HEK293 (cell line): ENCODE data around the gene IPO9.

ENCODE experiments used
- CTCF ChIA-PET: fragments of 350-600 bp; formaldehyde crosslinking; extraction: SDS; loops from one replicate; lab custom pipeline; 2021; ENCODE audit warnings: antibody characterized with exemption; lab: Yijun Ruan, JAX
- POLR2A ChIA-PET: fragments of 300-600 bp; formaldehyde crosslinking; extraction: SDS; loops from one replicate; lab custom pipeline; 2020; ENCODE audit warnings: antibody characterized with exemption, inconsistent platforms; lab: Yijun Ruan, JAX
- H3K27ac ChIP-seq: fragments of 200-500 bp; sonication (Bioruptor generic); 2 replicates; pipeline ENCODE4 v1.5.1; 2014; ENCODE audit warnings: low read depth, low read length, control low read depth, inconsistent platforms; ENCODE audit errors: extremely low read depth
- H3K36me3 ChIP-seq, 2 experiments: fragments of 200-500 bp in 1 of 2; sonication (Bioruptor generic) in 1 of 2; 1 replicate in 1 of 2; 2 replicates in 1 of 2; pipeline ENCODE4 v1.5.1; 2014 to 2017; ENCODE audit warnings: inconsistent platforms in 2 of 2, low read length in 2 of 2; ENCODE audit not compliant: control insufficient read depth in 2 of 2, insufficient read depth in 1 of 2
- H3K4me1 ChIP-seq: fragments of 200-500 bp; sonication (Bioruptor generic); 2 replicates; pipeline ENCODE4 v1.5.1; 2014; ENCODE audit warnings: mild to moderate bottlenecking, low read length, inconsistent platforms; ENCODE audit not compliant: control insufficient read depth, insufficient read depth
- H3K4me3 ChIP-seq: 2 replicates; pipeline ENCODE4 v1.5.1; 2011; ENCODE audit warnings: low read depth, mild to moderate bottlenecking, control low read depth, low read length, moderate library complexity
- H3K9me3 ChIP-seq: fragments of 200-500 bp; sonication (Bioruptor generic); 2 replicates; pipeline ENCODE4 v1.5.1; 2014; ENCODE audit warnings: low read depth, low read length, inconsistent platforms; ENCODE audit not compliant: control insufficient read depth, insufficient read depth
- ATF2 ChIP-seq: fragments of 450-650 bp; formaldehyde crosslinking; IDR thresholded peaks from 2 replicates; pipeline ENCODE4 v1.5.1; 2016; ENCODE audit warnings: missing biosample characterization, missing genetic modification characterization, low read depth
- FEZF1 ChIP-seq: fragments of 450-650 bp; formaldehyde crosslinking; IDR thresholded peaks from 2 replicates; pipeline ENCODE4 v1.5.1; 2016; ENCODE audit warnings: missing biosample characterization, missing genetic modification characterization
- HOXC10 ChIP-seq: sonication (generic); formaldehyde crosslinking; IDR thresholded peaks from 2 replicates; pipeline ENCODE4 v1.8.1; 2023; ENCODE audit warnings: mild to moderate bottlenecking, missing genetic modification reagents
- KLF10 ChIP-seq: fragments of 450-650 bp; IDR thresholded peaks from 2 replicates; pipeline ENCODE4 v1.5.1; 2018; ENCODE audit warnings: missing biosample characterization, mild to moderate bottlenecking, missing genetic modification characterization
- MZF1 ChIP-seq: fragments of 450-650 bp; formaldehyde crosslinking; IDR thresholded peaks from 2 replicates; pipeline ENCODE4 v1.5.1; 2017; ENCODE audit warnings: missing biosample characterization, missing genetic modification characterization, borderline replicate concordance
- OSR2 ChIP-seq: fragments of 450-650 bp; formaldehyde crosslinking; IDR thresholded peaks from 2 replicates; pipeline ENCODE4 v1.5.1; 2016; ENCODE audit warnings: missing biosample characterization, missing genetic modification characterization
- RBAK ChIP-seq: fragments of 450-650 bp; formaldehyde crosslinking; IDR thresholded peaks from 2 replicates; pipeline ENCODE4 v1.5.1; 2016; ENCODE audit warnings: missing biosample characterization, missing genetic modification characterization
- SCRT1 ChIP-seq: fragments of 450-650 bp; formaldehyde crosslinking; IDR thresholded peaks from 2 replicates; pipeline ENCODE4 v1.5.1; 2016; ENCODE audit warnings: missing biosample characterization, missing genetic modification characterization, borderline replicate concordance
- SP2 ChIP-seq: fragments of 450-650 bp; formaldehyde crosslinking; IDR thresholded peaks from 2 replicates; pipeline ENCODE4 v1.5.1; 2016; ENCODE audit warnings: missing biosample characterization, missing genetic modification characterization
- TRIM28 ChIP-seq: IDR thresholded peaks from 2 replicates; pipeline ENCODE4 v1.6.1; 2011; ENCODE audit warnings: low read length, control low read depth, borderline replicate concordance
- ZBTB1 ChIP-seq: fragments of 450-650 bp; formaldehyde crosslinking; IDR thresholded peaks from 2 replicates; pipeline ENCODE4 v1.5.1; 2016; ENCODE audit warnings: missing biosample characterization, missing genetic modification characterization
- ZIC2 ChIP-seq: fragments of 450-650 bp; formaldehyde crosslinking; IDR thresholded peaks from 2 replicates; pipeline ENCODE4 v1.5.1; 2016; ENCODE audit warnings: missing biosample characterization, missing genetic modification characterization
- ZNF121 ChIP-seq: fragments of 450-650 bp; formaldehyde crosslinking; IDR thresholded peaks from 2 replicates; pipeline ENCODE4 v1.5.1; 2016; ENCODE audit warnings: missing biosample characterization, missing genetic modification characterization
- ZNF155 ChIP-seq: fragments of 450-650 bp; formaldehyde crosslinking; IDR thresholded peaks from 2 replicates; pipeline ENCODE4 v1.5.1; 2016; ENCODE audit warnings: missing biosample characterization, missing genetic modification characterization
- ZNF157 ChIP-seq: fragments of 450-650 bp; formaldehyde crosslinking; IDR thresholded peaks from 2 replicates; pipeline ENCODE4 v1.5.1; 2016; ENCODE audit warnings: missing biosample characterization, missing genetic modification characterization
- ZNF169 ChIP-seq: fragments of 450-650 bp; formaldehyde crosslinking; IDR thresholded peaks from 2 replicates; pipeline ENCODE4 v1.5.1; 2016; ENCODE audit warnings: missing biosample characterization, missing genetic modification characterization
- ZNF202 ChIP-seq: fragments of 450-650 bp; formaldehyde crosslinking; IDR thresholded peaks from 2 replicates; pipeline ENCODE4 v1.5.1; 2016; ENCODE audit warnings: missing biosample characterization, missing genetic modification characterization, borderline replicate concordance
- ZNF23 ChIP-seq: fragments of 450-650 bp; formaldehyde crosslinking; IDR thresholded peaks from 2 replicates; pipeline ENCODE4 v1.5.1; 2016; ENCODE audit warnings: missing biosample characterization, missing genetic modification characterization, borderline replicate concordance
- ZNF239 ChIP-seq: fragments of 450-650 bp; formaldehyde crosslinking; IDR thresholded peaks from 2 replicates; pipeline ENCODE4 v1.5.1; 2016; ENCODE audit warnings: missing biosample characterization, missing genetic modification characterization
- ZNF266 ChIP-seq: fragments of 450-650 bp; formaldehyde crosslinking; IDR thresholded peaks from 2 replicates; pipeline ENCODE4 v1.5.1; 2016; ENCODE audit warnings: missing biosample characterization, missing genetic modification characterization, low read depth
- ZNF311 ChIP-seq: fragments of 450-650 bp; formaldehyde crosslinking; IDR thresholded peaks from 2 replicates; pipeline ENCODE4 v1.5.1; 2017; ENCODE audit warnings: missing biosample characterization, missing genetic modification characterization, borderline replicate concordance
- ZNF354C ChIP-seq: fragments of 450-650 bp; formaldehyde crosslinking; IDR thresholded peaks from 2 replicates; pipeline ENCODE4 v1.5.1; 2016; ENCODE audit warnings: missing biosample characterization, missing genetic modification characterization, low read depth, borderline replicate concordance
- ZNF488 ChIP-seq: fragments of 450-650 bp; formaldehyde crosslinking; IDR thresholded peaks from 2 replicates; pipeline ENCODE4 v1.5.1; 2016; ENCODE audit warnings: missing biosample characterization, missing genetic modification characterization
- ZNF521 ChIP-seq: fragments of 450-650 bp; formaldehyde crosslinking; IDR thresholded peaks from 2 replicates; pipeline ENCODE4 v1.5.1; 2017; ENCODE audit warnings: missing biosample characterization, mild to moderate bottlenecking, missing genetic modification characterization
- ZNF549 ChIP-seq: fragments of 450-650 bp; IDR thresholded peaks from 2 replicates; pipeline ENCODE4 v1.5.1; 2018; ENCODE audit warnings: missing biosample characterization, missing genetic modification characterization, mild to moderate bottlenecking, inconsistent platforms, moderate library complexity
- ZNF580 ChIP-seq: fragments of 450-650 bp; formaldehyde crosslinking; IDR thresholded peaks from 2 replicates; pipeline ENCODE4 v1.5.1; 2016; ENCODE audit warnings: missing biosample characterization, missing genetic modification characterization
- ZNF600 ChIP-seq: fragments of 450-650 bp; formaldehyde crosslinking; IDR thresholded peaks from 2 replicates; pipeline ENCODE4 v1.5.1; 2016; ENCODE audit warnings: missing biosample characterization, missing genetic modification characterization
- ZNF610 ChIP-seq: fragments of 450-650 bp; formaldehyde crosslinking; IDR thresholded peaks from 2 replicates; pipeline ENCODE4 v1.5.1; 2016; ENCODE audit warnings: missing biosample characterization, missing genetic modification characterization, borderline replicate concordance
- ZNF623 ChIP-seq: fragments of 450-650 bp; formaldehyde crosslinking; IDR thresholded peaks from 2 replicates; pipeline ENCODE4 v1.5.1; 2016; ENCODE audit warnings: missing biosample characterization, missing genetic modification characterization
- ZNF670 ChIP-seq: fragments of 450-650 bp; formaldehyde crosslinking; IDR thresholded peaks from 2 replicates; pipeline ENCODE4 v1.5.1; 2016; ENCODE audit warnings: missing biosample characterization, missing genetic modification characterization, low read depth
- ZNF701 ChIP-seq: fragments of 450-650 bp; formaldehyde crosslinking; IDR thresholded peaks from 2 replicates; pipeline ENCODE4 v1.5.1; 2016; ENCODE audit warnings: missing biosample characterization, missing genetic modification characterization
- ZNF704 ChIP-seq: fragments of 450-650 bp; formaldehyde crosslinking; IDR thresholded peaks from 2 replicates; pipeline ENCODE4 v1.5.1; 2016; ENCODE audit warnings: missing biosample characterization, missing genetic modification characterization
- ZNF707 ChIP-seq: fragments of 450-650 bp; formaldehyde crosslinking; IDR thresholded peaks from 2 replicates; pipeline ENCODE4 v1.5.1; 2016; ENCODE audit warnings: missing biosample characterization, missing genetic modification characterization

The IPO9 gene

GRCh38 chr1:201779351-201779880 is 49.5 kb upstream of the IPO9 start (continued):
- TF ChIP-seq TRIM28 (no peak), ZNF239 (tag by site-specific recombination) (no peak), ZNF707 (no peak), SCRT1 (tag by site-specific recombination) (no peak)

GRCh38 chr1:201780952-201781351 is 48.0 kb upstream of the IPO9 start:
- H3K27ac ChIP-seq, result no peak overlapping the region
- CTCF ChIA-PET, result interaction anchor here (0.7 to 18.0 kb wide), 5 partner anchors 9 to 250 kb away, joined by 3 to 593 read pairs (median 6); no protein-coding TSS in a partner anchor
- POLR2A ChIA-PET, result interaction anchor here (0.6 kb wide), 1 partner anchor 66 kb away, joined by 3 read pairs; no protein-coding TSS in a partner anchor
- H3K9me3 ChIP-seq, result no peaks in the 10 kb centered on the region
- peaks cover 0 to 35% of the 10 kb centered on the region in 2 experiments; a peak in 2 of 3 replicates for H3K36me3 ChIP-seq
- H3K4me3 ChIP-seq, result no peak overlapping the region
- H3K4me1 ChIP-seq, result peaks cover 9% of the 10 kb centered on the region; the same call in 1 of the 2 replicates
- TF ChIP-seq SCRT1 (tag by site-specific recombination) (no peak), ZNF610 (tag by site-specific recombination) (no peak), ZNF169 (no peak), ZNF549 (tag by site-specific recombination) (no peak), ZNF157 (tag by site-specific recombination) (no peak), HOXC10 (no peak), ZIC2 (tag by site-specific recombination) (no peak), MZF1 (tag by site-specific recombination) (no peak), FEZF1 (tag by site-specific recombination) (no peak), ZNF23 (tag by site-specific recombination) (no peak), ZNF488 (tag by site-specific recombination) (no peak), ZBTB1 (no peak), ATF2 (tag by site-specific recombination) (no peak), SP2 (tag by site-specific recombination) (no peak), ZNF202 (tag by site-specific recombination) (no peak), ZNF704 (tag by site-specific recombination) (no peak), ZNF701 (tag by site-specific recombination) (no peak), RBAK (tag by site-specific recombination) (no peak)

- H3K27ac ChIP-seq, result no peak overlapping the region
- peaks cover 9% of the 10 kb centered on the region; the same call in 1 of the 2 replicates for H3K4me1 ChIP-seq
- no peak overlapping the region for H3K4me3 ChIP-seq
- POLR2A ChIA-PET, result interaction anchor here (0.6 kb wide), 1 partner anchor 67 kb away, joined by 3 read pairs; no protein-coding TSS in a partner anchor
- H3K9me3 ChIP-seq, result no peaks in the 10 kb centered on the region
- H3K36me3 ChIP-seq, result peaks cover 0 to 40% of the 10 kb centered on the region in 2 experiments; a peak in 2 of 3 replicates
- CTCF ChIA-PET, result interaction anchor here (1.2 to 18.0 kb wide), 4 partner anchors 9 to 69 kb away, joined by 4 to 593 read pairs (median 12); no protein-coding TSS in a partner anchor
- TF ChIP-seq ZNF121 (tag by site-specific recombination) (no peak), ZNF580 (tag by site-specific recombination) (no peak), RBAK (tag by site-specific recombination) (no peak), ZNF521 (no peak), ZNF266 (tag by site-specific recombination) (no peak), ZNF623 (tag by site-specific recombination) (no peak), ZNF670 (tag by site-specific recombination) (no peak), ZNF354C (tag by site-specific recombination) (no peak), ZNF600 (no peak), ZNF169 (no peak), OSR2 (tag by site-specific recombination) (no peak), ZNF155 (no peak), KLF10 (tag by site-specific recombination) (no peak), ZNF311 (tag by site-specific recombination) (no peak)
Measured at GRCh38 chr1:201781437-201781836, 47.5 kb upstream of the IPO9 start.
